DMS153 treated with DMSO at 0.1 percent for 48 hours (cell line): ENCODE results near the gene KRR1.
"Not testable (repeated sequence)": the region's sequence is repeated elsewhere in the genome, so short reads cannot be mapped to it uniquely, and the experiment has no call there.

ENCODE experiments used
- DNase-seq: peaks from one replicate; lab custom pipeline; 2025; ENCODE audit not compliant: unreplicated experiment; lab: John Stamatoyannopoulos, UW

The KRR1 gene

DNA sequence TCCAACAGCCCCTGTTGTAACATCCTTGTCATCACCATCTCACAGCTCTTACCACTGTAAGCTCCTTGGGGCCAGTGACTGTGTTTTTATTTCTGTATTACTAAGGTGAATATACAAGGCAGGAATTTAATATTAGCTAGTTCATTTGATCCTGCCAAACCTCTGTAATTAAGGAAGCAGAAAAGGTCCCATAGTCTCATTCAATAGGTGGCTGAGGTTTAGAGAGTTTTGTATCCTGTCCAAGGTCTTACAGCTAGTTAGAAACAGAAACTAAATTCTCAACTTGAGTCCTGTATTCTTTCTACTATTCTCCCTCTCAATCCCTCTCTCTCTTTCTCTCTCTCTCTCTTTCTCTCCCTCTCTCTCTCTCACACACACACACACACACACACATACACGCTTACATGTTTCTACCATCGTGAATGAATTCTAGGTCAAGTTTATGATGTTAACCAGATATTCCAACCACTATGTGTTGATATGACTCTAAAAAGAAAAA lies 31.4 kb downstream of the KRR1 start:
- DNase-seq, result no peak

DNA sequence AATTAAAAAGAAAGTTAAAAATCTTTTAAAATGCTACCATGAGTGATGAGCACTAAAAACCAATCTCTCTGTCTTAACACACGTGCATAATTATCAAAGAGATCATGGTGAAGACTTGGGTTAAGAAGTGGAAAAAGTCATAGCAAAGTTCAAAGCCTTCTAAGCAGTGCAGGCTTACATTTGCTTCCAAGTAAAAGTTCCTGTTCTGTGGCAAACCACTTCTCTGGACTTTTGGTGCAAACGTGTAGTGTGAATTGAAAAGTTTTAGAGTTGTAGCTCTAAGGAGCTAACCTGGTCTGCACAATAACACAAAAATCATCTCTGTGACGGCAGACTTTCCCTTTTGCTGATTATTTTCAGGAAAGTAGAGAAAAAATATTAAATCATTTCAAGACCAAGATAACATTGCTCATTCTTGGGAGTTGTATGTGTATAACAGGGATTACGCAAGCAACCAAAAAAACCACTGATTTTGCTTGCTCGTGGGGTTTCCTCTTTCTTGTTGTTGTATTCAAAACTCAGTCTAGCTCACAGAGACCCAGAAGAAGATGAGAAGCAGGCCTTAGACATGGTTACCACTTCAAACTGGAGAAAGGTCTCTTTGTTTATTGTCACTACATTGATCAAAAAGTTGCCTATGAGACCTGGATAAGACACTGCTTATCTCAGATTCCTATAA lies 33.2 kb downstream of the KRR1 start:
- no peak for DNase-seq

DNA sequence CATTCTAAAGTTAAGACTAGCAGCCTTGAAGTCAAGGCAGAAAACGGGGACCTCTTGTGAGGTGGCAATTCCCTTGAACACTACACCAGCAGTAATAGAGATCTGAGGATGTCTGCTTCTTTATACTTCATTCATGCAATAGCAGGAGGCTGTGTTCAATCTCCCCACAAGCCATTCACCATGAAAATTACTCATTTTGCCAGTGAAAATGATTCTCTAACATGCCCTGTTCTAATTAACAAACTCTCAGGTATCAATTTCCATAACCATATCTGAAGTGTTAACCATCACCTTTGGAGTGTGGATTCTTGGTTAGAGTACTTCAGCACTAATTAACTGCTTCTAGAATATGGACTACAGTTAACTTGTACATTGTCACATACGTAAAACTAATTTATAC lies 34.3 kb downstream of the KRR1 start:
- DNase-seq, result no peak

DNA sequence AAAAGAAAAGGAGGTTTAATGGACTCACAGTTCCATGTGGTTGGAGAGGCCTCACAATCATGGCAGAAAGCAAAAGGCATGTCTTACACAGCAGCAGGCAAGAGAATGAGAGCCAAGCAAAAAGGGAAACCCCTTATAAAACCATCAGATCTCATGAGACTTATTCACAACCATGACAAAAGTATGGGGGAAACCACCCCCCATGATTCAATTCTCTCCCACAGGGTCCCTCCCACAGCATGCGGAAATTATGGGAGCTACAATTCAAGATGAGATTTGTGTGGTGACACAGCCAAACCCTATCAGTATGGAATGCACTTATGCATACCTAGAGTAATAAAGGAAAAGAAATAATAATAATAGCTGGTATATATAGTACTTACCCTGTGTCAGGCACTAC lies 35.3 kb downstream of the KRR1 start:
- DNase-seq, result no peak

DNA sequence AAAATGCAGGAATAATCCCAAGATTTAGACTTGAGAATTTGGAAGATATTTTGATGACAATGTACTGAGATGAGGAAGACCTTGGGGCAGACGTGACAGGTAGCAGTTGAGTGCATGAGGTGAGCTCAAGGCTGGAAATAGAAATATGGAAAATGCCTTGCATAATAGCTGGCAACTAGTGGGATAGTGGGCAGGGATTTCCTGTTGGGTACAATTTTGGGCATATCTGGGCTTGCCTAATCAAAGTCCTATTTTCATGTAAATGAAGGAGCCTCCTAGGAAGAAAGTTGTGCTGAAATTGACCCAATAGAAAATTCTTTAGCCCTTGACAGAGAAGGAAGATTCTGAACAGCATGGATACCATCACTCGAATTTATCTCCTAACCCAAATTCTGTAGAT lies 37.3 kb downstream of the KRR1 start:
- DNase-seq, result no peak

DNA sequence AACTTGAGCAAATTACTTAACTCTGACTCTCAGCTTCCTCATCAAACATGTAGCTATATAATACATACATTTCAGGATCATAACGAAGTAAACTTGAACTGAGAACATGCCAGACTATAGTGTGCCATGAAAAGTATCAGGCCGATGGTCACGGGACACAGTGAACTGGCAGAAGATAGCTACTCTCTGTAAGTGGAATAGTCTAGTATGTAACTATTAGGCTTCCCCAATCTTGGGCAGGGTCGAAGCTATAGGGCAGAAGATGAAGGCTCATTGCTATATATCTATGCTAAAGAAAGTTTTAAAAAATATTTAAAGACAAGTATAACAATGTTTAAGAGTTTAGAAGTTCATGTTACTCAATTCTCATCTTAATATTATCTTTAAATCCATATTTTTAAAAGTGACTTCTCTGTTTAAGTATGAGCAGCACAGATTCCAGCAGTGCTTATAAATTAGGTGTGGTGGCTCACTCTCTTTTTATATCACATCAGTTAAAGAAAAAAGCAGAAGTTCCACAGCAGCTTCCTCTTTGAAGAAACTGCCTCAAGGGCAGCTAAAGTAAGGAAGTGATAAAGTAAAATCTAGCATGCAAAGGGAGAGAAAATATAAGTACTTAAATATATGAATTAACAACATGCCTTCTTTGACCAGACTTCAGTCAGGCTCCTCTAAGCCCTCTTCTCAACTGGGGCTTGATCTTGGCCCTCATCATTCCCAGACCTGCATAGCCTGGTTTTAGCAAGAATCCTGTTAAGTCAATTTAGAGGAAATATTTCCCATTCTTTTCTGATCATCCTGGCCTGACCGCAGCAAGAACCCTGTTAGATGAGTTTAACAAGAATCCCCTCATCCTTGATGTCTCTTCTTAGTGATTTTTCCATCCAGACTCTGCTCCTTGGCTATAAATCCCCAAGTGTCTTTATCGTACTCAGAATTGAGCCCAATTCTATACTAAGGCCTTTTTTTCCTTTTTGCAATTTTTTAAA lies 39.2 kb downstream of the KRR1 start:
- DNase-seq, result no peak

DNA sequence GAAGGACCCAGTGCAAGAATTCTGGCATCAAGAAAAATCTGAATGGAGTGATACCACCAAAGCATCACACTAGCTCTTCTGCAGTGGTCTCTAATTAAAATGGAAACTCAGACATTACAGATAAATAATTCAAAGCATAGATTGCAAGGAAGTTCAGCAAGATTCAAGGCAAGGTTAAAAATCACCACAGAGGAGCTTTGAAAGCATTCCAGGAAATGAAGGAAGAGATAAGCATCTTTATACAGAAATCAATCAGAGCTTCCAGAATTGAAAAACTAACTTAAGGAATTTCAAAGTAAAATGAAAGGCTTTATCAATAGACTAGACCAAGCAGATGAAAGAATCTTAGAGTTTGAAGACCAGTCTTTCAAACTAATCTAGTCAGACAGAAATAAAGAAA lies 51.2 kb downstream of the KRR1 start:
- no peak for DNase-seq

DNA sequence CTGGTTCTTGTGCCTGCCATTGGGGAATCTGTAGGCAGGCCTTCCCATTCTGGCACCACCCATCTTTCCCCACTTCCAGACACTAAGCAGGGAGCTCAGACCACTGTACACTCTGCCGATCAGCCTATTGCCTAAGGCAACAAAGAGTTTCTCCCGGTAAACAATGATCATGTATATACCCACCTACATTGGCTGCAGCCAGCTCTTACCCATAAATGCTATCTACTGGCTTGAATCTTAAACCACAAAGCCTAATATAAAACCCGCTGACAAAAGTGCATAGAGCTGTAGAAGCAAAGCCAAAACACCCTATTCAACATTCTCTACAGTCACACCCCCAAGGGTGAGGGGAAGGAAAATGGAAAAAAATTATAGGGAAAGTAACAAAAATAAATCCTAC lies 51.7 kb downstream of the KRR1 start:
- DNase-seq, result no peak

DNA sequence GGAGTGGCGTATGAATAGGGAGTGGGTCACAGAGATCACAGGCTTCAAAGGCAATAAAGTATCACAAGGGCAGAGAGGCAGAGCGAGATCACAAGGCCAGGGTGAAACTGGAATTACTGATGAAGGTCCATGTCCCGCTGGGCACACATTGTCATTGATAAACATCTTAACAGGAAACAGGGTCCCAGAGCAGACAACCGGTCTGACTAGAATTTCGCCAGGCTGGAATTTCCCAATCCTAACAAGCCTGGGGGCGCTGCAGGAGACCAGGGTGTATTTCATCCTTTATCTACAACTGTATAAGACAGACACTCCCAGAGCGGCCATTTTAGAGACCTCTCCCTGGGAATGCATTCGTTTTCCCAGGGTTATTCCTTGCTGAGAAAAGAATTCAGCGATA lies 53.5 kb downstream of the KRR1 start:
- DNase-seq, result not testable (repeated sequence)

DNA sequence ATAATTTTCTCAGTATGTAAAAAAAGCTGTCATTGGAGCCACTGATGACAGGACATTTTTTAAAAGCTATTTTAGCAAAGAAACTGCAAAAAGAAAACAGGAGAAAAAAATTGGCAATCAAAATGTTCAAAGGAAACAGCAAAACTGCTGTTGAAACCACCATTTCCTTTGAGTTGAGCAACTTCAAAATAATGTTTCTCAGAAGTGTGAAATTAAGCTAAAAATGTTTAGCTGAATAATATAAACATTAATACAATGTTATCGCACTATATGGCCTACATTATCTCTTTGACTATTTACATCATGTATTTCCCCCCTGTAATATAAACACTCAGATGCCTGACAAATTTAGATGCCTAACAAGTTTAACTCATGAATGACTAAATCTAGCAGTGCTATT lies 54.2 kb downstream of the KRR1 start:
- no peak for DNase-seq

DNA sequence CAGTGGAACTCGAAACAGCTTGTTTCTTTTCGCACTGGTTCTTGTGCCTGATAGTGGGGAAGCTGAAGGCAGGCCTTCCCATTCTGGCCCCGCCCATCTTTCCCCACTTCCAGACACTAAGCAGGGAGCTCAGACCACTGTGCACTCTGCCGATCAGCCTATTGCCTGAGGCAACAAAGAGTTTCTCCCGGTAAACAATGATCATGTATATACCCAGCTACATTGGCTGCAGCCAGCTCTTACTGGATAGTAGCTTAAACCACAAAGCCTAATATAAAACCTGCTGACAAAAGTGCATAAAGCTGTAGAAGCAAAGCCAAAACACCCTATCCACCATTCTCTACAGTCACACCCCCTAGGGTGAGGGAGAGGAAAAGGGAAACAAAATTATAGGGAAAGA lies 55.6 kb downstream of the KRR1 start:
- DNase-seq, result no peak

DNA sequence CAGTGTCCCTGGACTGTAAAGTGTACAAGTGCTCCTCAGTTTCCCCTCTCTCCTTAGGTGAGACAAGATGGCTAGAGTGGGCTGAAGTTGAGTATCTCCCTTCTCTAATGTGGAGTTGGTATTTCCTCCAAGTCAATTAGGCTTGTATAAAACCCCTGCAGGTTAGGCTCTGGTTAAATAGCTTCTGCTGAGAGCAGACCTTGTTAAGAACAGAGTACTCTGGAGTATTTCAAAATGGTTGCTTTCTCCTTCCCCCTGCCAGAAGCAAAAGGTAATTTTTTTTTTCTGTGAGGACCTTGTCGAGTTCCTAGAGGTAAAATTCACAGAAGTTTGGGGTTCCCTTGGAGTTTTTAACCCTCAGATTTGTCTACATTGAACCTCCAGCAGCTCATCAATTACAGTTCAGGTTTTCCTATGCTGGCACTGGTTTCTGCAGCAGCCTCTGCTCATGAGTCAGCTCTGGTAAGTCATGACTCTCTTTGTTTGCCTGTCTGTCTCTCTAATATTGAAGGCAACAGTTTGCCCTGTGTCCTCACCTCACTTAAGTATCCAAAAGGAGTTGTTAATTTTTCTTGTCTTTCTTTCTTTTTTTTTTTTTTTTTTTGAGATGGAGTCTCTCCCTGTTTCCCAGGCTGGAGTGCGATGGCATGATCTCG lies 58.6 kb downstream of the KRR1 start:
- DNase-seq, result no peak

DNA sequence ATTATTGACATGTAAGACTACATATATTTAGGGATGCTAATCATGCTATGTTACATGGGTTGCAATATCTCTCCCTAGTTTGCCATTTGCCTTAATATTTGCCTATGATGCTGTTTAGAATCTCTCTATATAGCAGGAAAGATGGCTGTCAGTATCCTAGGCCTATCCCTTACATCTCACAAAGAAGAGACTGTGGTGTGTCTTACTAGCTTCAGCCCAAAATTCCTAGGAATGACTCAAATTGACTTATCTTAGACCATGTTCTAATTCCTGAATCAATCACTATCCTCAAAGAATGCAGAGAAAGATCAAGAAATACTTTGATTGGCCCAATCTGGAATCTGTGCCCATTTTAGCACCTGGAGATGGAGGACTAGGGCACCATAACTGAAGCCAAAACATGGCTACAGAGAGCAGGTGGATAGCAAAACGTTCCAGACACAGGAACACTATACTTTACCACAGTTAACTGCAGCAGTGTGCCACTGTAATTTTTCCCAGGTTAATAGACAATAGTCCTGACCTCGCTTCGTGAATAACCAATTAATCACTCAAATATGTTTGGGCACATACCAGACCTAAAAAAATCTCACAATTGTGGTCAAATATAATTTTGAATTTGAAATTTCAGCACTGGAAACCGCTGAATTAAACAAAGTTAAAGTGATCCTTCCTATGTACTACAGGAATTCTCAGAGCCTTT lies 63.6 kb downstream of the KRR1 start:
- DNase-seq, result no peak

DNA sequence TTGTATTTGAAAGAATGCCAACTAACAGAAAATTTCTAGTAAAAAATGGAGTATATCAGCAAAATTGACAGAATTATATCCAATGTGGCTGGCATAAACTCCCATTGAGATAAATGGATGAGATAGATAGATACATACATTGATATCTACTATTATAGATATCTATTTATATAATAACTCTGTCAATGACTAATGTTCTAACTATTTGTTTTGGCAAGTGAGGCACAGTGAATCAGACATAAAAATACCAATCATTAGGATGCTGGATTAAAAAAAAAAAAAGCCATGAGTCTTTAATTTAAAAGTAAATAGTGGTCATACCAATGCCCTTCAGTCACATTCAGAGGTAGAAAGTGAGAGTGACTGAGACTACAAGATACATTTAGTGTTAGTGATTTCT lies 64.6 kb downstream of the KRR1 start:
- no peak for DNase-seq

DNA sequence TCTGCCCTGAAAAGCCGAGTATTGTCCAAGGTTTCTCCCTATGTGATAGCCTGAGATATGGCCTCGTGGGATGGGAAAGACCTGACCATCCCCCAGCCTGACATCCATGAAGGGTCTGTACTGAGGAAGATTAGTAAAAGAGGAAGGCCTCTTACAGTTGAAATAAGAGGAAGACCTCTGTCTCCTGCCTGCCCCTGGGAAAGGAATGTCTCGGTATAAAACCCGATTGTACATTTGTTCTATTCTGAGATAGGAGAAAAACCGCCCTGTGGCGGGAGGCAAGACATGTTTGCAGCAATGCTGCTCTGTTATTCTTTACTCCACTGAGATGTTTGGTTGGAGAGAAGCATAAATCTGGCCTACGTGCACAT lies 66.3 kb downstream of the KRR1 start:
- not testable (repeated sequence) for DNase-seq

DNA sequence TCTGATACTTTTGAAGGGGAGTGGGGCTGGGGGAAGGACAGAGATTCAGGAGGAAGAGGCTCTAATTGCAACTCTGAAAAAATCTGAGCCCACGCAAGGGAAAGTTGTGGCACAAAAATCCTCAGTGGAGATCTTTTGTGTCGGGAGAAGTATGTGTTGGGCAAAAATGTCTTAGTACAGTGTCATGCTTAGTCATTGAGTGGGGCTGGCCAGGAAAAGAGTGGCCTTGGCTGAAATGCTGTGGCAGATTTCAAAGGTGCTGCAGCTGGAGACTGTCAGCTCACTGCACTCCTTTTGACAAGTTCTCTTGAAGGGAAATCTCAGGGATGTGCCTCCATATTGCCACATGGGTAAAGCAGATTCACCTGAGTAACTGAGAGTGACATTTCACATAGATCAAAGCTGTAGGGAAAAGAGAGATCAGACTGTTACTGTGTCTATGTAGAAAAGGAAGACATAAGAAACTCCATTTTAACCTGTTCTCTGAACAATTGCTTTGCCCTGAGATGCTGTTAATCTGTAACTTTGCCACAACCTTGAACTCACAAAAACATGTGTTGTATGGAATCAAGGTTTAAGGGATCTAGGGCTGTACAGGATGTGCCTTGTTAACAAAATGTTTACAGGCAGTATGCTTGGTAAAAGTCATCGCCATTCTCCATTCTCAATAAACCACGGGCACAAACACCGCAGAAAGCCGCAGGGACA lies 66.8 kb downstream of the KRR1 start:
- DNase-seq, result no peak

DNA sequence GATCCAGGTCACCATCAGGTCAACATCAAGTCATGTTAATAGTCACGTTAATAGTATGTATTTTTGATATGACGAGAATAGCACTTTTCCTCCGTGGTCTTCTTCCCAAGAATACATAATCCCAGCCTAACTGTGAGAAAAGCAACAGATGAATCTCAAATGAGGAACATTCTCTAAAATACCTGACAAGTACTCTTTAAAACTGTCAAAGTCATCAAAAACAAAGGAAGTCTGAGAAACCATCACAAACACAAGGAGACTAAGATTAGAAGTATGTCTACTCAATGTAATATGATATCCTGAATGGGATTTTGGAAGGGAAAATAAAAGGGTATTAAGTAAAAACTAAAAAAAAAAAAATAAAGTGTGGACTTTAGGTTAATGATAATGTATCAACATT lies 67.7 kb downstream of the KRR1 start:
- DNase-seq, result no peak

DNA sequence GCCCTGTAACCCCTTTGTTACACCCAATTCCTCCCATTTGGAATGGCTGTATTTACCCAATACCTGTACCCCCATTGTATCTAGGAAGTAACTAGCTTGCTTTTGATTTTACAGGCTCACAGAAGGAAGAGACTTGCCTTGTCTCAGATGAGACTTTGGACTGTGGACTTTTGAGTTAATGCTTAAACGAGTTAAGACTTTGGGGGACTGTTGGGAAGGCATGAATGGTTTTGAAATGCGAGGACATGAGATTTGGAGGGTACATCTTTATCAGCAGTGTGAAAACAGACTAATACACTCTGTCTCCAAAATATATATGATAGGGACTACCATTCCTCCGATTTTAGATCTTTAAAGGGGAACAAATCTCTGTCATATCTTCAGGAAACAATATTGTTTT lies 69.0 kb downstream of the KRR1 start:
- not testable (repeated sequence) for DNase-seq

DNA sequence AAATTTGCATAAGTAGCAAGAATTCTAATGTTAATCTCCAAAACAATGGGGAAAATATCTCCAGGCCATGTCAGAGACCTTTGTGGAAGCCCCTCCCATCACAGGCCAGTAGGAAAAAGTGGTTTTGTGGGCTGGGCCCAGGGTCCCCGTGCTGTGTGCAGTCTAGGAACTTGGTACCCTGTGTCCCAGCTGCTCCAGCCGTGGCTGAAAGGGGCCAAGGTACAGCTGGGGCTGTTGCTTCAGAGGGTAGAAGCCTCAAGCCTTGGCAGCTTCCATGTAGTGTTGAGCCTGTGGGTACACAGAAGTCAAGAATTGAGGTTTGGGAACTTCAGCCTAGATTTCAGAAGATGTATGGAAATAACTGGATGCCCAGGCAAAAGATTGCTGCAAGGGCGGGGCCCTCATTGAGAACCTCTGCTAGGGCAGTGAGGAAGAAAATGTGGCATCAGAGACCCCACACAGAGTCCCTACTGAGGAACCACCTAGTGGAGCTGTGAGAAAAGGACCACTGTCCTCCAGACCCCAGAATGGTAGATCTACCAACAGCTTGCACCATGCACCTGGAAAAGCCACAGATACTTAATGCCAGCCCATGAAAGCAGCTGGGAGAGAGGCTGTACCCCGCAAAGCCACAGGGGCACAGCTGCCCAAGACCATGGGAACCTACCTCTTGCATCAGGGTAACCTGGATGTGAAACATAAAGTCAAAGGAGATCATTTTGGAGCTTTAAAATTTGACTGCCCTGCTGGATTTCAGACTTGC lies 69.5 kb downstream of the KRR1 start:
- DNase-seq, result not testable (repeated sequence)
